Measurements from ENCODE around the gene NLRP6. TPM values are rescaled to one million over a fixed set of nuclear protein-coding genes. Genes with fewer than 3 reads are reported as not detected.
A peak's percentile ranks its signal among the peaks of the same experiment; 100 is the strongest.
"Not testable (repeated sequence)": the region's sequence is repeated elsewhere in the genome, so short reads cannot be mapped to it uniquely, and the experiment has no call there.

NLRP6 gene
- total RNA-seq, 4 donors from 2014 or later: 0.75 to 1.3 TPM; not detected in 2

DNA sequence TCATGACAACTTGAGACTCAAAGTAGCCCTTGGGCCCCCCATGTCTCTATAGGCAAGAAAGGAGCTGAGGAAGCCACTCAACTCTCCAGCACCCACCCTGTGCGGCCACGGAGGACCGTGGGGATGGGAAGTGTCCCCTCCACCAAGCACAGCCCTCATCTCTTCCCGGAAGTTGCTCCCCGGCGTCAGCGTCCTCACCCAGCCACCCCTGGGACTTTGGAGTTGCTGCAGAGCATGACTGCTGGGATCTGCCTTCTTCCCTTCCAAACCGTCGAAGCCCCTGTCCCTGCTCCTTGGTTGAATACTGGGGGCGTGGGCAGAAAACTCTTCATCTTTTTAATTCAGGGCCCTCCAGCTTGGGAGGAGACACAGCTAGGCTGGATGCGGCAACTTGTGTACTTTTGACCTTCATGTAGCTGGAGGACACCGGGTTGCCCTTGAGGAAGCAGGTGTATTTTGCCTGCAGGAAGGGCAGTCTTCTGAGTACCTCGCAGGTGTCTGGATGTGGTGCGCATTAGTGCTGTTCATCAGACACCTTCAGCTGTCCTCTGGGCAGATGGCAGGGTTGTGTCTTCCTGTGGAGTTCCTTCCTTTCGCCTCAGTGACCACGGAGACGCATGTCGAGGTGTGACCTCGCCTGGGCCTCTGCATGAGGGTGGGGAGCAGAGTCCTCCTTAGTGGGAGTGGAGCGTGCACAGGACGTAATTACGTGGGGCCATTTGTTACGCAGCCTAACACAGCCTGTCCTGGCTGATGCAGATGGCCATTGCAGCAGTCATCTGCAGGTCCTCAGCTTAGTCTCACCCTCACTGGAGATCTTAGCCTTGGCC lies 54.7 kb downstream of the NLRP6 start:
- no peaks in the 10 kb centered on the region for H3K36me3 ChIP-seq
- intact Hi-C loops (cut with DNase I): no loop called here
- no peak overlapping the region for H3K4me3 ChIP-seq
- TF ChIP-seq, protein P1, sequence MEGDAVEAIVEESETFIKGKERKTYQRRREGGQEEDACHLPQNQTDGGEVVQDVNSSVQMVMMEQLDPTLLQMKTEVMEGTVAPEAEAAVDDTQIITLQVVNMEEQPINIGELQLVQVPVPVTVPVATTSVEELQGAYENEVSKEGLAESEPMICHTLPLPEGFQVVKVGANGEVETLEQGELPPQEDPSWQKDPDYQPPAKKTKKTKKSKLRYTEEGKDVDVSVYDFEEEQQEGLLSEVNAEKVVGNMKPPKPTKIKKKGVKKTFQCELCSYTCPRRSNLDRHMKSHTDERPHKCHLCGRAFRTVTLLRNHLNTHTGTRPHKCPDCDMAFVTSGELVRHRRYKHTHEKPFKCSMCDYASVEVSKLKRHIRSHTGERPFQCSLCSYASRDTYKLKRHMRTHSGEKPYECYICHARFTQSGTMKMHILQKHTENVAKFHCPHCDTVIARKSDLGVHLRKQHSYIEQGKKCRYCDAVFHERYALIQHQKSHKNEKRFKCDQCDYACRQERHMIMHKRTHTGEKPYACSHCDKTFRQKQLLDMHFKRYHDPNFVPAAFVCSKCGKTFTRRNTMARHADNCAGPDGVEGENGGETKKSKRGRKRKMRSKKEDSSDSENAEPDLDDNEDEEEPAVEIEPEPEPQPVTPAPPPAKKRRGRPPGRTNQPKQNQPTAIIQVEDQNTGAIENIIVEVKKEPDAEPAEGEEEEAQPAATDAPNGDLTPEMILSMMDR (IDR thresholded peaks at IDR 0.05): no peak
- no peak for TF ChIP-seq POLR2A (IDR thresholded peaks at IDR 0.05)
- no peak overlapping the region for H3K27ac ChIP-seq
- no peaks in the 10 kb centered on the region for H3K9me3 ChIP-seq
- WGBS, 2 donors: 87 to 91% methylated on average over 8 to 10 of the region's 23 CpGs
- H3K4me1 ChIP-seq: peaks cover 1 to 36% (median 15%) of the 10 kb centered on the region in 3 donors
- DNase-seq: no peak
- peaks cover 0 to 55% (median 0%) of the 10 kb centered on the region in 4 donors for H3K27me3 ChIP-seq

DNA sequence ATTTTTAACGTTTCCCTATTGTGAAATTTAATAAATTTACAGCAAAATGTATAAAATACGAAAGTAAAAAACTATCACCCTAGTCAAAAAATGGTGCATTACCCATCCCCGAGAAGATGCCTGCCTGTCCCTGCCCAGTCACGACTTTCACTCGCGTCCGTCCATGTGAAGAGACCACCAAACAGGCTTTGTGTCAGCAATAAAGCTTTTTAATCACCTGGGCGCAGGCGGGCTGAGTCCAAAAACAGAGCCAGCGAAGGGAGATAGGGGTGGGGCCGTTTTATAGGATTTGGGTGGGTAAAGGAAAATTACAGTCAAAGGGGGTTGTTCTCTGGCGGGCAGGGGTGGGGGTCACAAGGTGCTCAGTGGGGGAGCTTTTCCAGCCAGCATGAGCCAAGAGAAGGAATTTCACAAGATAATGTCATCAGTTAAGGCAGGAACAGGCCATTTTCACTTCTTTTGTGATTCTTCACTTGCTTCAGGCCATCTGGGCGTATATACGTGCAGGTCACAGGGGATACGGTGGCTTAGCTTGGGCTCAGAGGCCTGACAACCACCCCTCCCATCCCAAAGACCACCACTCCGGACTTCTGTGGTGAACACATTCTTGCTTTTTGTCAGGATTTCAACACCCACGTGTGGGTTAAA lies 55.5 kb downstream of the NLRP6 start:
- peak overlapping the region in 1 of 4 donors; percentile 25 for H3K27ac ChIP-seq
- intact Hi-C loops (cut with DNase I); H3K4me3 ChIP-seq; H3K9me3 ChIP-seq; H3K36me3 ChIP-seq; DNase-seq: not testable (repeated sequence)
- peaks cover 0 to 32% (median 14%) of the 10 kb centered on the region in 3 donors for H3K4me1 ChIP-seq
- WGBS, 2 donors: 84 to 87% methylated on average over 14 to 17 of the region's 17 CpGs
- H3K27me3 ChIP-seq: peaks cover 0 to 55% (median 0%) of the 10 kb centered on the region in 4 donors

DNA sequence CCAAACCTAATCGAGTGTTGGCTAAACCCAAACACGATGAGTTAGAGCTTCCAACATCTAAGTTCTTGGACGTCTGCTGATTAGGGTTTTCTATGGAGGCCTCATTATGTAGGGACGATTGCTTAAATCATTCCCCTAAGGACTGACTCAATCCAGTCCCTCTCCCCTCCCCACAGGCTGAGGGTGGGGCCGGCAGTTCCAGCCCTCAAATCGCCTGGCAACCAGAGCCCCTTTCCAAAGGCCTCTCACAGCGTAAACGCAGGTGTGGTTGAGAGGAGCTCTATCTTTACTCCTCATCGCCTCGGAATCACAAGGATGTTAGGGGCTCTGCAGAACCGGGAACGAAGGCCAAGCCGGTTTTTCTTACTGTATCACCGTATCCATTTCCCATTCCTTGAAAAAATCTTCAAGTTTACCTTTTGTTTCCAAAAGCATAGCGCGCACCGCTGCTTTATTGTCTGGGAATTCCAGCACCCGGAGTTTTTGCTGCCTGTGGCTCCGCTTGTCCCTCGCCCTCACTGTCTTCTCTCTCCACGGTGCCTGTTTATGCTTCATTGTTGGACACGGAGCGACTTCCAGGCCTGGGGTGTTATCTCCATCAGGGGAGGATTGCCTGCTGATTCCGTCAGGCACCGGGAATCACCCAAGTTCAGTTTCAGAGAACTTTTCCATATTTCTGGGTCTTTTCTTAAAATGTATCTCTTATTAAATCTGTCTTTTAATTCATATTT lies 56.2 kb downstream of the NLRP6 start:
- peaks cover 0 to 32% (median 14%) of the 10 kb centered on the region in 3 donors for H3K4me1 ChIP-seq
- peak overlapping the region in 2 of 4 donors; percentile 26 to 80 for H3K27ac ChIP-seq
- H3K9me3 ChIP-seq: no peaks in the 10 kb centered on the region
- intact Hi-C loops (cut with DNase I): no loop called here
- 77 to 81% methylated on average over 24 to 25 of the region's 25 CpGs for WGBS, 2 donors
- no peak overlapping the region for H3K4me3 ChIP-seq
- TF ChIP-seq, protein P1 (IDR thresholded peaks at IDR 0.05): no peak
- TF ChIP-seq POLR2A (IDR thresholded peaks at IDR 0.05): no peak
- peaks cover 0 to 59% (median 0%) of the 10 kb centered on the region in 4 donors for H3K27me3 ChIP-seq
- H3K36me3 ChIP-seq: no peaks in the 10 kb centered on the region
- no peak for DNase-seq

Small RNAs within 50 kb of the gene (small RNA-seq; reads per million reads assigned to genes)
- gene AC136475.6: 0 reads per million in 4 donors

Other genes starting within 250 kb of the NLRP6 start
- not detected for gene SCGB1C1, start 85.3 kb upstream of the NLRP6 start, total RNA-seq
- gene BET1L, start 71.0 kb upstream of the NLRP6 start, total RNA-seq: 10 to 100 TPM; 16.3 to 24.8 (median 17.1) TPM
- gene RIC8A, start 70.7 kb upstream of the NLRP6 start, total RNA-seq: 10 to 100 TPM; 48.3 to 71.1 (median 60.2) TPM
- gene SIRT3, start 42.1 kb upstream of the NLRP6 start, total RNA-seq: 1 to 10 TPM; 2.5 to 8.3 (median 6.1) TPM
- gene PSMD13, start 41.4 kb upstream of the NLRP6 start, total RNA-seq: 100 to 1,000 TPM in 2 of 4 donors, 10 to 100 TPM in 2; 46.4 to 116 (median 105) TPM
- 10 to 100 TPM in 1 of 4 donors, 1 to 10 TPM in 3; 5.3 to 15.3 (median 5.9) TPM for gene PGGHG, start 10.7 kb downstream of the NLRP6 start, total RNA-seq
- not detected for gene IFITM5, start 21.1 kb downstream of the NLRP6 start, total RNA-seq
- 10 to 100 TPM; 14.4 to 67.5 (median 50.3) TPM for gene IFITM2, start 29.4 kb downstream of the NLRP6 start, total RNA-seq
- 100 to 1,000 TPM in 1 of 4 donors, 10 to 100 TPM in 3; 26.3 to 133 (median 60.0) TPM for gene IFITM1, start 35.6 kb downstream of the NLRP6 start, total RNA-seq
- gene IFITM3, start 42.5 kb downstream of the NLRP6 start, total RNA-seq: 100 to 1,000 TPM in 2 of 4 donors, 10 to 100 TPM in 2; 45.3 to 159 (median 113) TPM
- gene B4GALNT4, start 91.1 kb downstream of the NLRP6 start, total RNA-seq: 1 to 10 TPM in 3 of 4 donors, under 1 TPM in 1; 0.97 to 7.9 (median 3.3) TPM
- gene PKP3, start 115.8 kb downstream of the NLRP6 start, total RNA-seq: 1,000 to 10,000 TPM in 1 of 4 donors, 100 to 1,000 TPM in 3; 314 to 1,016 (median 520) TPM
- gene SIGIRR, start 136.6 kb downstream of the NLRP6 start, total RNA-seq: 10 to 100 TPM; 15.5 to 35.1 (median 16.1) TPM
- gene ANO9, start 163.6 kb downstream of the NLRP6 start, total RNA-seq: 10 to 100 TPM; 11.0 to 22.1 (median 16.2) TPM
- gene PTDSS2, start 171.9 kb downstream of the NLRP6 start, total RNA-seq: 10 to 100 TPM; 15.8 to 34.3 (median 22.8) TPM
- gene RNH1, start 228.8 kb downstream of the NLRP6 start, total RNA-seq: 100 to 1,000 TPM; 206 to 378 (median 222) TPM

Data from esophagus squamous epithelium (tissue), 5 donors.